Hematopoietic multipotent progenitor cell treated with erythropoietin and hydrocortisone succinate and interleukin-3 and kit ligand, for 17 days (in vitro differentiated cells): ENCODE data around the gene ADCY2.

ENCODE experiments used
- DNase-seq: peaks from one replicate; pipeline ENCODE4 v3.0.0-alpha.2; 2015; ENCODE audit warnings: low spot score

The ADCY2 gene

GRCh38 chr5:7445068-7445467 lies 49.1 kb downstream of the ADCY2 start:
- no peak for DNase-seq

GRCh38 chr5:7445831-7446230 lies 49.9 kb downstream of the ADCY2 start:
- no peak for DNase-seq

DNA sequence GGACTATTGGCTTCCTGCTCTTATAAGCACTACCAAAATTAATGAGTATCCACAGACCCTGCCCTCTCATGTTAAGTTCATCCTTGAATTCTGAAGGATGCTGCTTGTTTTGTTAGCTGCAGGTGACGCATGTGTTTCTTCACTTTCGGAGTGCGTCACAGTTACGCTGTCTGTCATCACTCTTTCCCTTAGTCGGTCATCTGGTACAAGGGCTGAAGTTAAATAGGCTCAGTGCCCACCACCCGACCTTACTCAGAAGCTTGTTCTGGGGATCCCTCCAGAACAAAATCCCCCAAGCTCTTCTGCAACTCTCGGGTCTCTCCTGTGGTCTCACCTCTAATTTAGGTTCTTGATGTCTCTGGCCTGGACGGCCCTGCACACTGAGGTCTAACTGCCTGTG lies 51.0 kb downstream of the ADCY2 start:
- DNase-seq = no peak

DNA sequence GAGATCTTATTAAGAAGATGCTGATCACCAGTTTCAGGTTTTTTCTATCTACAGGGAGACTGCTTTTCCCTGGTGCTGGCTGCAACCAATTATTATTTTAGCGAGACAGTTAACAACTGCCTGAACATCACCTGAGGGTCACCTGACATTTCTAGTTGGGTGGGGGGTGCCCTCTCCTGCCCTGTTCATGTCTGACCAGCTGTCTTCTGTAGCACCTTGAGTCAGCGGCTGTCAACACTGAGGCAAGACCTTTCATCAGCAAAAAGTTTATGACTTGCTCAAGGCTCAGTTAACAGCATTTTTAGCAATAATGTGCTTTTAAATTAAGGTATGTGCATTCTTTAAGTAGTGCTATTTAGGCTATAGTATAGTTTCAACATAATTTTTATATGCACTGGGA lies 58.0 kb downstream of the ADCY2 start:
- DNase-seq = no peak

GRCh38 chr5:7456206-7456605 lies 60.3 kb downstream of the ADCY2 start:
- DNase-seq = no peak

- no peak for DNase-seq
Measured at GRCh38 chr5:7461371-7461770, 65.4 kb downstream of the ADCY2 start.

GRCh38 chr5:7462758-7463157 lies 66.8 kb downstream of the ADCY2 start:
- no peak for DNase-seq

DNA sequence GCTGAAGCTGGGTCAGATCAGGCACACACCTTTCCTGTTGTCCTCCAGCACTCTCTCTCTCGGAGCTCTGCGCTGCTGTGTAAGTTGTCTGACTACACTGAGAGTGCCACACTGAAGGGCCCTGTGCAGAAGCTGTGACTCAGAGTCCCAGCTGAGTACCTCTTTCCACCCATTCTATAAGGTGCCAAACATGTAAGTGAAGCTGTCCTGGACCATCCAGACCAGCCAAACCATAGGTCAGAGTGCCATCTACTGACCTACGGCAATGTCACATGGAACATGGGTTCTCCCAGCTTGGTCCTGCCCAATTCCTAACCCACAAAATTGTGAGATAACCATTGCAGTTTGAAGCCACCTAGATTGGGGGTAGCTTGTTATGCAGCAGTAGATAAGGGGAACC lies 68.2 kb downstream of the ADCY2 start:
- no peak for DNase-seq

DNA sequence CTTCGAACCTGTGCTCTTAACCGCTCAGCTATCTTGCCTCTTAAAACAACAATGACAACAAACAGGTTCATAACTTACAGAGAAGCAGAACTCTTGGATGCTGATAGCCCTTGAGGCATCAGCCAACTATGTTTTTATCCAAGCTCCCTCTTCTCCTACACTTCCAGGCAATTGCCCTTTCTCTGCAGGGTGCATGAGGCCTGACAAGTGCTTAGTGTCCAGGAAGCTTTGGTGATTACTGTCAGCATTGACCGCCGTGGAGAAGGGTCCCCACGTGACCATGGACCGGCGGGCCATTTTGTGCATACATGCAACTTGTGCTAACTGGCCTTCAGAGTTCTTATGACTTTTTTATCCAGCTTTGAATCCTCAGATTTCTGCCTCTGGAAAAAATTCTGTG lies 71.2 kb downstream of the ADCY2 start:
- DNase-seq = no peak

DNA sequence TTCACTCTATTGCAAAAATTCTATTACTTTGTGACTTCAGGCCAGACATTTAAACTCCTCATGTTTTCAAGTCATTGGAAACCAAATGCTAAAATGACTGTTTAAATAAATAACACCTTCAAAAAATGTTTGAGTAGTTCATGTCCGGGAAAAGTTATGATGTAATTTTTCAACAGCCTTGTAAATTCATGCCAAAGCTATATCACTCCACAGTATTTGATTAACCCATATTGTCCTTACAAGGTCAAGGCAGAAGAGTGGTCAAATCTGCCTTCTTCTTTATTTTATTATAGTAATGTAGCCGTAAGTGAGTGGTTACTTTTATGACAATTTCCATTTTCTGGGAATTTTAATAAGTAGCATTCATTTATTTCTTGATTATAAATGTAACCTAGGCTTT lies 72.8 kb downstream of the ADCY2 start:
- no peak for DNase-seq

DNA sequence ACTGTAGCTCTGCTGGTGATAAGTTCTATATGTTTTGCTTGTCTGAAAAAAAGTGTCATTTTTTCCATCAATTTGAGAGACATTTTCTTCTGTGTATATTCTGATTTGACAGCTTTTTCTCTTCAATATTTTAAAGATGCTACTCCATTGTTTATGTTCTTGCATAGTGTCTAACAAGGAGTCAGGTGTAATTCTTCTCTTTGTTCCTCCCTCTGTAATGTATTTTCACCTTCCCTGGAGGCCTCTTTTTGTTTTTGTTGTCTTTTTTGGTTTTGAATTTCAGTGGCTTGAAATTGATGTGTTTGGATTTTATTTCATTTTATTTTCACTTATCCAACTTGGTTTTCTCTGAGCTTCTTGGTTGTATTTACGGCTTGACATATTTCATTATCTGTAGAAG lies 75.8 kb downstream of the ADCY2 start:
- DNase-seq = no peak

DNA sequence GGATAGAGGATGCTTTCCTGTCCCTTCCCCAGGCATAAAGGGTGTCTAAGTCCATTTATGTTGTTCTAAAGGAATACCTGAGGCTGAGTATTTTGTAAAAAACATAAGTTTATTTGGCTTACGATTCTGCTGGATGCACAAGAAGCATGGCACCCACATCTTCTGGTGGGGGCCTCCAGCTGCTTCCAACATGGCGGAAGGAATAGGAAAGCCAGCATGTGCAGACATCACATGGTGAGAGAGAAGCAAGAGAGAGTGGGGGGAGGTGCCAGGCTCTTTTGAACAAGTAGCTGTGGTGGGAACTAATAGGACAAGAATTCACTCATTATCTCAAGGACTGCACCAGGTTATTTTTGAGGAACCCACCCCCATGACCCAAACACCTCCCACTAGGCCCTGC lies 77.2 kb downstream of the ADCY2 start:
- DNase-seq = no peak

GRCh38 chr5:7473668-7474215 lies 77.8 kb downstream of the ADCY2 start:
- DNase-seq = no peak

DNA sequence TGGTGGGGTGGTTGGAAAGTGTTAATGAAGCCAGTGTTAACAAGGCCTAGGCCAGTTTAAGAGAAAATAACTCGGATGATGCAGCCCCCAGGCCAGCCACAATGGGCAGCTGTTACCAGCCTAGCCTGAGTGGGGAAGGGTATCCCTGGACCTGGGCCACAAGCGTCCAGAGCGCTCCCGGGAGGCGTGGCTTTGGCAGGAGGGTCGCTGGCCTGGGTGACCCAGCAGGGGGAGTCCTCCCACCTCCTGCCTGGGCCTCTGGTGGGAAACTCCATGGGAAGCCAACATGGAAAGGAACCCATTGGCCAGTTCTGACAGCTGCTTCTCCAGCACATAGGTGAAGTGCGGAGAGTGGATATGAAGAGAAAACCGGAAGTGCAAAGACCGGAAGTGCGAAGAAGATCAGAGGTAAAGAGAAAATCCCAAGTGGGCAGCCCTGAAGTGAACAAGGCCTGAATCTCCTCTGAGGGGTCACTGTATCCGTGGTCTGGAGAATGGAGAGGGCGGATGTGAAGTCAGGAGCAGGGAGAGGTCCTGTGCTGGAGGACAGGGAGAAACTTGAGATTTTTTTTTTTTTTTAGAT lies 79.0 kb downstream of the ADCY2 start:
- DNase-seq = no peak

DNA sequence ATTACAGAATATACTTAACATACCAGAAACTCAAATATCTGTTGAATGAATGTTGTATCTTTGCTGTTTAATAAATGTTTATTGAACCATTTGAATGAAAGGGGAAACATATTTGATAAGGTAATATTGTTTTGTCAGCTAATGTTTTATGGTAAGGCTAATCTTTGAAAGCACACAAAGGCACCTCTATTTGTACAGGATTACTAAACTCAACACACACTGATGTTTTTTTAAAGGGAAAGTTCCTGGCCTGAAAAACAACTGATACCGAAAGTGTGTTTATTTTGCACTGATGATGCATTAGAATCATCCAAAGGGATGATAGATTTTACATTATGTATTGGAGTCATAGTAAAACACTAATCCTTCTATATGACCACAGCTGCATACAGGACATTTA lies 82.5 kb downstream of the ADCY2 start:
- DNase-seq = no peak

DNA sequence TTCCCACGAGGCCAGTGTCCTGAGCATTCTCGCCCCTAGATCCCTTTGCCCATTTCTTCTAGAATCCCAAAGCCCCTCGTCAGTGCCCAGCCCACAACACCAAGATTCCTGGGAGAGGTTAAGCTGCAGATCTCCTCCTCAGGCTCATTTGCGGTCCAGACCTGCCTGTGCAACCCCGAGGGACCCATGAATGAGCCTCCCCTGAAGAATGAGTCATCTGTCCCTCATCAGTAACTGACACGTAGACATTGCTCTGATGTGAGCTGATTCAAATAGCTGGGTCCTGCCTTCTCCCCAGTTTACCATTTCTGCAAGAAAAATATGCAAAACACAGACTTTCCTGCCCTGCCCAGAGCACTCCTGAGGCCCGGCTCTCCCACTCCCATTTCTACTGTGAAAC lies 92.8 kb downstream of the ADCY2 start:
- DNase-seq = no peak

GRCh38 chr5:7492371-7492770 lies 96.4 kb downstream of the ADCY2 start:
- no peak for DNase-seq

GRCh38 chr5:7493081-7493480 lies 97.1 kb downstream of the ADCY2 start:
- DNase-seq = no peak

- DNase-seq = no peak
Measured at GRCh38 chr5:7493622-7494021, 97.7 kb downstream of the ADCY2 start.

DNA sequence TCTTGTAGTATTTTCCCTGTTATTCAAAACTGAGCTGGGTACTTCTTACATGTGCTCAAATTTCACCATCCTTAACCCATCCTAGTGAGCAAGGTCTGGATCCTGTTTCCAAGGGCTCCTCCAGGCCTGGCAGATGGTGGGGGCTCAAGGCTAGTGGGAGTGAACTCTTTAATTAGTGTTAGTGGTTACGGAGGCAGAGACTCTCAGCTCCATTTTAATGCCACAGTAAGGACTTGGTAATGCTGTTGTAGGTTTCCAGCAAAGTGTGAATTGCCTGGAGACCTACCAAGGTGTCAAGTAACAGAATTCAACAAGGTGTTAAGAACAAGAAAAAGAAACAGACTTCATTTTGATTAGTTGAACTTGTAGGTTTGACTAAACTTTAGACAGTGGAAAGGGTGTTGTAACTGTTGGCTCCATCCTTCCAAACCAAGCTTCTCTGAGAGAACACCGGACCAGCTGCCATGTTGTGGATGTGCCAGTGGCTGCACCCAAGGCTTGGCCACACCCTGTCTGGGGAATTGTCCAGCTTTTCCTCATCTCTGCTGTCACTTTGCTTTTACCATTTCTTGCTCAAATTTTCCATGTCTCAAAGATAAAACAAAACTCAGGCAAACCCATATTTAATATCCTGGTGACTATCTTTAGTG lies 98.7 kb downstream of the ADCY2 start:
- DNase-seq = no peak

- no peak for DNase-seq
Measured at GRCh38 chr5:7495131-7495517, 99.2 kb downstream of the ADCY2 start.

GRCh38 chr5:7500256-7500655 lies 104.3 kb downstream of the ADCY2 start:
- no peak for DNase-seq

- no peak for DNase-seq
Measured at GRCh38 chr5:7501061-7501460, 105.1 kb downstream of the ADCY2 start.

GRCh38 chr5:7503564-7503963 lies 107.6 kb downstream of the ADCY2 start:
- DNase-seq = no peak
